ENCODE data around the gene SPG7.
"Not testable (repeated sequence)": the region's sequence is repeated elsewhere in the genome, so short reads cannot be mapped to it uniquely, and the experiment has no call there.

Gene SPG7

DNA sequence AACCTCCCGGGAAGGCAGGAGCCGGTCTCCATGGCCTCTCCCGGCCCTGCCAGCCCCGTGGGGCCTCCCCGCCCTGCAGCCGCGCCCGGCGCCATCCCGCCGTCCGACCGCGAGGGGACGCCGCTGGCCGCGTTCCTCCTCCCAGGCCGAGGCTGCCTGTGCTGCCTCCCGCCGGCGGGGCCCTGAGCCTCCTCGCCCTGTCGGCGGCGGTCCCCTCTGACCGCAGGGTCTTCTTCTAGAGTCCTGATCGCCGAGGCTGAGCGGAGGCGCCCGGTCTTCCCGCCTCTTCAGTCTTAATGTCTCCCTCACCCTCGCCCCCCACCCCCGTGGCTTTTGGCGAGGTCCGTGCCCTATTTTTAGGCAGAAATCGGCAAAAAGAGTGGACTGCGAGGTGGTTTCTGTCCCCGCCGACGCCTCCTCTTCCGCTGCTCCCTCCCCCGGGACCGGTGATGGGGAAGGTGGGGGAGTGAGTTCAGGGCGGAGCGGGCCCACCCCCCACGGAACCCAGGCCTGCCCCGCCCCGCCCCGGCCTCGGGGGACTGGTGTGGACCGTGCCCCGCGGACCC lies 66.6 kb downstream of the SPG7 start:
- DNase-seq (ENCODE audit: low read depth, low spot score) = no peak
- no peak overlapping the region for H3K27ac ChIP-seq

DNA sequence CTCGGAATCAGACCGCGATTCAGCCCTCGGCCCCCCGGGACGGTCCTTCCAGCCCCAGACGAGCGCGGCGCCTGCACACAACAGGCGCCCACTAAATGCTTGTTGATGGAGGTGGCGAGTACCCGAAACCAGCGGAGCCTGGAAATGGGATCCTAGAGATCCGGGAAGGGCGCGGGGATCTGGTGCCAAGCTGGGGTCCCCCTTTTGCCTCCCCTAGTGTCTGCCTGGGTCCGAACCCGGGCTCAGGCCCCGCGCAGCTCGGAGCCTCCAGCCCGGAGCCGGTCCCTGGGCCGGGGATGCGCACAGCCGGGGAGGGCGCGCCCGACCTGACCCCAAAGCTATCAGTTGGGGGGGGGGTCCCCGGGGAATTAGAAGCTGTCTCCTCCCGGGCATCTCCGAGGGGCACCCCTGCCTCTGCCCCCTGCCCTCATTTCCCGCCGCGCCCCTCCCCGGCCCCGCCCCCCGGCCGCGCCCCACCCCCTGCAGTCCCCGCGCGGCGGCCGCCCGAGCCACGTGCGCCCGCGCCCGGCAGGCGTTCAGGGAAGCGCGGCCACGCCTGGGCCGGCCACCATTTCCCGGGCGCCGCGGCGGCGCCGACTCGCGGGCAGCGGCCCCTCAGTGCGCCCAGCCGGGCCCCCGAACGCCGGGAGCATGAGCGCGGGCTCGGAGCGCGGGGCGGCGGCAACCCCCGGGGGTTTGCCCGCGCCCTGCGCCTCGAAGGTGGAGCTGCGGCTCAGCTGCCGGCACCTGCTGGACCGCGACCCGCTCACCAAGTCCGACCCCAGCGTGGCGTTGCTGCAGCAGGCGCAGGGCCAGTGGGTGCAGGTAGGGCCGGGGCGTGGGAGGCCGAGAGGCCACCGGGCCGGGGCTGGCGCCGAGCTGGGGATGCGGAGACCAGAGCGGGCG lies 67.3 kb downstream of the SPG7 start, which contains the start of gene CPNE7:
Gene CPNE7, plus strand, starts transcription at position 512 of the 906 bp plus-strand sequence. Its CDS starts 140 bp downstream, at position 652.
- no peak within 1 kb of the TSS for H3K27ac ChIP-seq
- DNase-seq (ENCODE audit: low read depth, low spot score) = no peak

DNA sequence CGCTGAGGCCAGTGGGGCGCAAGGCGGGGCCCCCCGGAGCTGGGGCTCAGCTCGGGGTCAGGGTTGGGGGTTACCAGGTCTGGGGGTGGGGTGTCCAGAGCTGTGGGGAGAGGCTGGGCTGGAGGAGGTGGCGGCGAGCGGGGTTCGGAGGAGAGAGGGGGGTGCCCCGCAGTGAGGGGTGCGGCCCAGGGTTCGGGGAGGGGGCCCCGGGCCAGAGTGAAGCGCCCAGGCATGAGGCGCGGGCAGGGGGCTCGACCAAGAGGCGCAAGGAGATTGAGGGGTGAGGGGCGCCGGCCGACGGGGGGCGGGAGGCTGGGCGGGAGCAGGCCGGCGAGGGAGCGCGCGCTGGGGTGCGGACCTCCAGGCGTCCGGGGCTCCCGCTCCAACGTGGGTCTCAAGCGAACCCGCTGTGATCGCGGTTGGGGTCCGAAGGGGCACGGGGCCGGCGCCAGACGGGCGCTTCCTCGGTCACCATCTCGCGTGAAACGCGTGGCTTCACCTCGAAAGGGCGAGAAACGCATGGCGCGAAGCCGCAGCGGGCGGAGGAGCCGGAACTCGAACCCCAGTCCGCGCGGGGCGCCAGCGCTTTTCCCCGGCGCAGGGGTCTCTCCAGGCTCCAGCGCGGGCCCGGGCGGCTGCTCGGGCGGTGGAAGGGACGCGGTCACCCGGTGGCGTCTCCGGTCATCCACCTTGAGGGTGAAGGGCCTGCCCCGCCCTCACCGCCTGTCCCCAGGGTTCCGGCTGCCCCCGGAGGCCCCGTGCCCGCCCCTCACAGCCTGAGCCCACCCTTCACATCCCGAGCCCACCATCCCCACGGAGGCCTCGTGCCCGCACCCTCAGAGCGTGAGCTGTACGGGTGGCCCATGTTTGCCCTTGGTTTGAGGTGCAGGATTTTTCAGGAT lies 68.2 kb downstream of the SPG7 start:
- H3K27ac ChIP-seq = no peak overlapping the region
- no peak for DNase-seq (ENCODE audit: low read depth, low spot score)

DNA sequence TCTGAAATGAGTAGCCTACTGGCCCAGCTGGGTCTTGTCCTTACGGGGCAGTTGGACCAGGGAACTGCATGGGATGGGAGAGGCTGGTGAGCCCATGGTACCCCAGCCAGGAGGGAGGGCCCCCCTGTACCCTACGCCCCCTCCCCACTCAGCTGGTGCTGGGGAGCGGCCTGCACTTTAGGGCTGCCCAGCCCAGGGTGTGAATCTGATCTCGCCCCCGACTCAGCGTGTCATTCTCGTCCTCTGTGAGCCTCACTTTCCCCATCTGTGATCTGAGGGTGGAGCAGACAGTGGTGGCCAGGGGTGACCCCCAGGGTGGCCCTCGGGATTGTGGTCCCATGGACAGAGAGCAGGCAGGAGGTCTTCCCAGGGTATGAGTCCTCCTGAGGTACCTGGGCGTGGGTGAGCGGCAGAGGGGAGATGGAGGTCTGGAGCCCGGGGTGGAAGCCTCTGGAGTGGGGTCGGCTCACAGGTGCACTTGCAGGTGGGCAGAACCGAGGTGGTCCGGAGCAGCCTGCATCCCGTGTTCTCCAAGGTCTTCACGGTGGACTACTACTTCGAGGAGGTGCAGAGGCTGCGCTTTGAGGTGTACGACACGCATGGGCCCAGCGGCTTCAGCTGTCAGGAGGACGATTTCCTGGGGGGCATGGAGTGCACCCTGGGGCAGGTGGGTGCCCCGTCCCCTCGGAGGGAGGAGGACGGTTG lies 69.0 kb downstream of the SPG7 start:
- no peak overlapping the region for H3K27ac ChIP-seq

DNA sequence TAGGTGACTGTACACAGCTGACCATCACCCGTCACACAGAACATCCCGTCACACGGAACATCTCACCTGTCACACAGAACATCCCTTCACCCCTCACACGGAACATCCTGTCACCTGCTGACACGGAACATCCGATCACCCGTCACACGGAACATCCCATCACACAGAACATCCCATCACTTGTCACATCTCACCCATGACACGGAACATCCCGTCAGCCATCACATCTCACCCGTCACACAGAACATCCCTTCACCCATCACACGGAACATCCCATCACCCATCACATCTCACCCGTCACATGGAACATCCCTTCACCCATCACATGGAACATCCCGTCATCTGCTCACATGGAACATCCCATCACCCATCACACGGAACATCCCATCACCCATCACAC lies 71.1 kb downstream of the SPG7 start:
- H3K27ac ChIP-seq = no peak overlapping the region
- no peak for DNase-seq (ENCODE audit: low read depth, low spot score)

More for the DNA sequence above, 69.0 kb downstream of the SPG7 start:
- no peak for DNase-seq (ENCODE audit: low read depth, low spot score)

DNA sequence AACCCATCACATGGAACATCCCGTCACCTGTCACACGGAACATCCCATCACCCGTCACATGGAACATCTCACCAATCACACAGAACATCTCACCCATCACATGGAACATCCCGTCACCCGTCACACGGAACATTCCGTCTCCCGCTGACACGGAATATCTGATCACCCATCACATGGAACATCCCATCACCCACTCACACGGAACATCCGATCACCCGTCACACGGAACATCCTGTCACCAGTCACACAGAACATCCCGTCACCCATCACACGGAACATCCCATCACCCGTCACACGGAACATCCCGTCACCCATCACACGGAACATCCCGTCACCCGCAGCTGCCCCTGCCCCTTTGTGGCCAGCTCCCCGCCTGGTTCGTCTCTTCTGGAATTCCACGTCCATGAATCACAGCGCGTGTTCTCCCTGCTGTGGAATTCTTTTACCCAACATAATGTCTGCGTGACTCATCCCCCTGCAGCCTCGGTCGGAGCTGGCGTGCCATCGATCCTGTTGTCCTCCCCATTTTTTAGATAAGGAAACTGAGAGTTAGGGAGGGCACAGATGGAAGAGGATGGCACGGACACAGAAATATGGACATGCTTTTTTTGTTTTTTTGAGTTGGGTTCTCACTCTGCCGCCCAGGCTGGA lies 73.0 kb downstream of the SPG7 start:
- H3K27ac ChIP-seq = peak overlapping the region; percentile 44
- peak; percentile 43 for DNase-seq (ENCODE audit: low read depth, low spot score)

DNA sequence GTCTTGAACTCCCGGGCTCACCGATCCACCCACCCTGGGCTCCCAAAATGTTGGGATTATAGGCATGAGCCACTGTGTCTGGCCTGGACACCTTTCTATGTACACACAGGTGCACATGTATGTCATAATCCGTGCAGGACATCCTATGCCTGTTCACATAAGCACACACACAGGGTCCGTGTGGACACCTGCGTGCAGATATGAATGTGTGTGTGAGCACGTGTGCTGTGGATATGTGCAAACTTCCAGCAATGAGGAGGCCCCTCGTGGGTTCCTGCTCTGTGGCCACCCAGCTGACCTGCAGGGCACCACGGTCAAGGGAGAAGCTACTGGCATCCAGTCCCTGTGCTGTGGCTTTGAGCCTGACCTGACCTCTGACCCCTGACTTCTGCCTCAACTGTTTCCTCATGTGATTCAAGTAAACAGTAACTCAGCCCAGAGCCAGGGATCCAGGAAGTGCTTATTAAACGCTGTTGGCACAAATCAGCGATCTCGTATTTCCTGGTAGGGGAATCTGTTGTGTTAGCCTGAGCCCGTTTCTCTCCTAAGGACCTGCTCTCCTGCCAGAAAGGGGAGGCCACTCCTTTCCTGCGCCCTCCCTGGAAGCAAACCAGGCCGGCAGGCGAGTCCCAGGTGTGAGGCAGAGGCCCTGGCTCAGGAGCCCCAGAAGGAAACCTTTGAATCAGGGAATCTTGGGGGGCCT lies 73.8 kb downstream of the SPG7 start:
- DNase-seq (ENCODE audit: low read depth, low spot score) = no peak
- H3K27ac ChIP-seq = peak overlapping the region; percentile 44

DNA sequence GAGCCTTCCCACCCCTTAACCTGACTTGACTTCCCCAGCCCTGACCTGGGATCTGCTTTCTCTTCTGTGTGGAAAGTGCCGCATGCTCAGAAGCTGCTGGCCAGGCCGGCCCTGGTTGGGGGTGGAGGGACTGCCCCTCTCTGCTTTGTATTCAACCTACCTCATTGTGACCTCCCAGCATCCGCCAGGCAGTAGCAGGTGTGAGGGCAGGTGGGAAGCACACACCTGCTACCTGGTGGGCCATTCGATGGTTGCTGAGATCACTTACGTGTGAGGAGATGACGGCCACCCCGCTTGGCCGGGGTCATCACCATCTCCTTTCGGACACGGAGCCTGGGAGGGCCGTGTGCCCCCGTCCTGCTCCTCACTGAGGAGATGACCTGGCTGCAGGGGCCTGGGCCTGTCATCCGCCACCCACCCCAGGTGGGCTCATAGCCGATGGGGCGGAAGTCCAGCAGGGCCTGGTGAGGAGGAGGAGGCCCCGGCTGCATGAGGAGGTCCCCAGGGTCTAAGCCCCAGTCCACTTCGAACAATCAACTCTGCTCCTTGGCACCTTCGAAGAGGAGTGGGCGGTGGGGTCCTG lies 74.5 kb downstream of the SPG7 start:
- H3K27ac ChIP-seq = peak overlapping the region; percentile 44
- DNase-seq (ENCODE audit: low read depth, low spot score) = no peak

DNA sequence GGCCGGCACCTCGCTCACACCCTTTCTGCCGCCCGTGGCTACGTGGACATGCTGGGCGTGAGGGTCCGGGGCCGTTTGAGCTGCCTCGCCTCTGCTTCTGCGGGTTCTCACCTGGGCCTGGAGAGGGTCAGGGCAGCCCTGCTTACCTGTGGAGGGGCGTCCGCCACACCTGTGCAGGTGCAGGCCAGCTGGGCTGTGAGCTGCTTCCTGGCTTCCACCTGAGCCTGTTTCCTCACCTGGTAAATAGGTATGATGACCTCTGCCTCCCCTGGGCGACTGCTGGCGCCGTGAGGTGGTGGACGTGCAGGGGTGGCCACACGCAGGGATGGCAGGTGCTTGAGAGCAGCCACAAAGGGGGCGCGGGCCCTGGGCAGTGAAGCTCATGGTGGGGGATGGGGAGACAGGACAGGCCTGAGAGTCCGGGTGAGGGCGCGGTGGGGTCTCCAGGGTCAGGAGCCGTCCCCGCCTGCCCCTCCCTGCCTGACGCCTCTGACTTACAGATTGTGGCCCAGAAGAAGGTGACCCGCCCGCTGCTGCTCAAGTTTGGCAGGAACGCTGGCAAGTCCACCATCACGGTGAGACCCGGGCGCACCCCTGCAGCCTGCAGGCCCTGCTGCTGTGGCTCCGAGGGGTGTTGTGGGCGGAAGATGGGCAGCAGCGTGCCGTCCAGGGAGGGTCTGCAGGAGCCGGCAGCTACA lies 75.1 kb downstream of the SPG7 start:
- H3K27ac ChIP-seq = no peak overlapping the region
- DNase-seq (ENCODE audit: low read depth, low spot score) = no peak

DNA sequence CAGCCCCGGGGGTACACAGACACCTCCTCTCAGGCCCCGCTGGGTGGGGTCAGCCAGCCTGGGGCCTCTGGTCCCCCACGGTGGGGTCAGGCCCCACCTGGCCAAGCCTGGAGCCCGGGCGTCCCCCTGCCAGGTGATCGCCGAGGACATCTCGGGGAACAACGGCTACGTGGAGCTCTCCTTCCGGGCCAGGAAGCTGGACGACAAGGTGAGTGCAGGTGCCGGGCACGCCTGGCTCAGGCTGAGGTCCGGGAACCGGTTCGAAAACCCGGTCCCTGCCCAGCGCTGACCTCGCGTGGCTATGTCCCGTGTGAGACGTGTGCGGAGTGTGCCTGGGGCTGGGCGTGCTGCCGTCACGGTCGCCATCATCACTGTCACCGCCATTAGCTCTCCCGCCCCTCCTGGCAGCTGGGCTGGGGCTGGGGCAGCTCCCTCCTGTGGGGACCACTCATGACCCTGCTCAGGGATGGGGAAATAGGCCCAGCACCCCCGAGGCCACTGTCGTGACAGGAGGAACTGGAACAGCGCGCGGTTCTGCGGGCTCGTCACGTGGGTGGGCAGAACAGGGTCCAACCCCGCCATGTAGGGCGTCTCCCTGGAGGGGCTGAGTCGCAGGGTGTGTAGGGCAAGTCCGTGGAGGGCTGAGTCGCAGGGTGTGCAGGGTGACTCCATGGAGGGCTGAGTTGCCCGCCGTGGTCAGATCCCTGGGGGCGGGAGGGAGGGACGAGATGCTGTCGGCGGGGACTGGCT lies 75.9 kb downstream of the SPG7 start:
- H3K27ac ChIP-seq = no peak overlapping the region
- DNase-seq (ENCODE audit: low read depth, low spot score) = no peak

DNA sequence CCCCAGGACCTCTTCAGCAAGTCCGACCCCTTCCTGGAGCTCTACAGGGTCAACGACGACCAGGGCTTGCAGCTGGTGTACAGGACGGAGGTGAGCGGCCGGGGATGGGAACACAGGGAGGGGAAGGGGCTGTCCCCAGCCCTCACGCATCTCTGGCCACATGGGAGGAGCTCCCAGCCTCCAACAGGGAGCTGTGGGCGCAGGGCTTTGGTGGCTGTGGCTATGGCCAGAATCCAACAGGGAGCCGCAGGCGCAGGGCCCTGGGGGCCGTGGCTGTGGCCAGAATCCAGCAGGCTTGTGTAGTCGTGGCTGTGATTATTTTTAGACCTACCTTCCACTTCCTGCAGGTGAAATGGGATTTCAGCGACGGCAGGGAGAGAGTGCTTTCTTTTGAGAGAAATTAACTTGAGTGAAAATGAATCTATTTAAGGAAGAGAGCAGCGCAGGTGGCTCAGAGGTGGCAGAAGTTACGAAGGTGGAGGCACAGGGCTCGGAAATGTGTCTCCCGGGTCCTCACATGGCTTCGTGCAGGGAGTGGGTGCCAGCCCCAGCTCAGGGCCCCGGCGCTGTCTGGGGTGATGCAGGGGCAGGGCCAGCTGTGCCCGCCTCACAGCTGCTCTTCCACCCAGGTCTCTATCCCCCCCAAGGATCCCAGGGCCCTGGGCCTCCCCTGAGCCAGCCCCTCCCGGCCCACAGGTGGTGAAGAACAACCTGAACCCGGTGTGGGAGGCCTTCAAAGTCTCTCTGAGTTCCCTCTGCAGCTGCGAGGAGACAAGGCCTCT lies 76.8 kb downstream of the SPG7 start:
- DNase-seq (ENCODE audit: low read depth, low spot score) = no peak

DNA sequence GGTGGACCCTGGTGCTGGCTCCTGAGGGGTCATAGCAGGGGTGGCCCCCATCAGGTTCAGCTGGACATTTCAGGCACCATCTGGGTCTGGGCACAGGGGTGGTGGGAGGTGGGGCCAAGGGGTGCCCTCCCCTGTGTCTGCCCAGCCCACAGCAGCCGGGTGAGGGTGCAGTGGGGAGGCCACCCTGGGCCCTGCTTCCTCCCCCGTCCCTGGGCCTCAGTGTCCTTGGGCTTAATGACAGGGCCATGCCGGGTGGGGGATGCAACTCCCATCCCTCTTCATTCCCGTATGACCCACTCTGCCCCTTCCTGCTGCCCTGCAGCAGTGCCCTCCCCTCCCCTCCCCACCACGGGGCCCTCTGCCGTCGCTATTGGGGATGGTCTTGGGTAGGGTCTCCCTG lies 78.0 kb downstream of the SPG7 start:
- no peak for DNase-seq (ENCODE audit: low read depth, low spot score)
- no peak overlapping the region for H3K27ac ChIP-seq

More for the DNA sequence above, 76.8 kb downstream of the SPG7 start:
- no peak overlapping the region for H3K27ac ChIP-seq

DNA sequence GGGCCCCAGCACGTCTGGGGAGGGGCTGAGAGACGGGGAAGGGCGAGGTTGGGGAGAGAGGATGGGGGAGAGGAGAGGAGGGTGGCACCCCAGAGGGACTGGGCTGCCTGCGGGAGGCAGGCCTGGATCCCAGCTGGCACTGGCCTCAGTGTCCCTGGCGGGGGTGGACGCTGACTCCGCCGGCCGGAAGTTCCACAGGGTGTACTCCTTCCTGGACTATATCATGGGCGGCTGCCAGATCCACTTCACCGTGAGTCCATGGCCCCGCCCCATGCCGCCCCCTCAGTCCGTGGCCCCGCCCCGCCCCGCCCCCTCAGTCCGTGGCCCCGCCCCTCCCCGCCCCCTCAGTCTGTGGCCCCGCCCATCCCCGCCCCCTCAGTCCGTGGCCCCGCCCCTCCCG lies 78.7 kb downstream of the SPG7 start:
- no peak for DNase-seq (ENCODE audit: low read depth, low spot score)
- H3K27ac ChIP-seq = no peak overlapping the region

DNA sequence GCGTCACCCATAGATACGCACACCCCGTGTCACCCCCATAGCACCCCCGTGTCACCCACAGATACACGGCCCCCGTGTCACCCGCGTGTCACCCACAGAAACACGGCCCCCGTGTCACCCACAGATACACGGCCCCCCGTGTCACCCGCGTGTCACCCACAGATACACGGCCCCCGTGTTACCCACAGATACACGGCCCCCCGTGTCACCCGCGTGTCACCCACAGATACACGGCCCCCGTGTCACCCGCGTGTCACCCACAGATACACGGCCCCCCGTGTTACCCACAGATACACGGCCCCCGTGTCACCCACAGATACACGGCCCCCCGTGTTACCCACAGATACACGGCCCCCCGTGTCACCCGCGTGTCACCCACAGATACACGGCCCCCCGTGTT lies 79.5 kb downstream of the SPG7 start:
- DNase-seq (ENCODE audit: low read depth, low spot score) = not testable (repeated sequence)

DNA sequence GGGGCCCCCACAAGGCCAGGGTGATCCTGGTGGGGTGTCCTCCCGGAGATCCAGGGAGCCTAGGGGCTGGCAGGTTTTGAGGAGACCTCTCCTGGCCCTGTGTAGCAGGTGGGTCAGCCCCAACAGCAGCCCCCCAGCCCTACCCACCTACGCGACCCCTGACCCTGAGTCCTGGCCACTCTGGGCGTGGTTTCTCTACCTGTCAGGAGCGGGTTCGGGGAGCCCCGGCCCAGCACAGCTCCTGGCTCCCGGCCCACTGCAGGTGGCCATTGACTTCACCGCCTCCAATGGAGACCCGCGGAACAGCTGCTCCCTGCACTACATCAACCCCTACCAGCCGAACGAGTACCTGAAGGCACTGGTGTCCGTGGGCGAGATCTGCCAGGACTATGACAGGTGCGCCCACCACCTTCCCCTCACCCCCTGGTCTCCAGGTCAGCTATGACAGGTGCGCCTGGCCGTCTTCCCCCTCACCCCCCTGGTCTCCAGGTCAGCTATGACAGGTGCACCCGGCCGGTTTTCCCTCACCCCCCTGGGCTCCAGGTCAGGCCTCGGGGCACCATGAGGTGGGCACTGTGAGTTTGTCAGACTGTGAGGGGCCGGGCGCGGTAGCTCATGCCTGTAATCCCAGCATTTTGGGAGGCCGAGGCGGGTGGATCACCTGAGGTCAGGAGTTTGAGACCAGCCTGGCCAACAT lies 80.4 kb downstream of the SPG7 start:
- DNase-seq (ENCODE audit: low read depth, low spot score) = no peak
- no peak overlapping the region for H3K27ac ChIP-seq

More for the DNA sequence above, 79.5 kb downstream of the SPG7 start:
- not testable (repeated sequence) for H3K27ac ChIP-seq

All from epithelial cell of prostate (primary cell).